ENCODE data around the gene STX12.
"Not testable (repeated sequence)": the region's sequence is repeated elsewhere in the genome, so short reads cannot be mapped to it uniquely, and the experiment has no call there.

The STX12 gene

GRCh38 chr1:27773826-27774445 is 917 bp downstream of the STX12 start:
- peak; percentile 22 for DNase-seq (ENCODE audit: low spot score)
- TF ChIP-seq, protein P1, sequence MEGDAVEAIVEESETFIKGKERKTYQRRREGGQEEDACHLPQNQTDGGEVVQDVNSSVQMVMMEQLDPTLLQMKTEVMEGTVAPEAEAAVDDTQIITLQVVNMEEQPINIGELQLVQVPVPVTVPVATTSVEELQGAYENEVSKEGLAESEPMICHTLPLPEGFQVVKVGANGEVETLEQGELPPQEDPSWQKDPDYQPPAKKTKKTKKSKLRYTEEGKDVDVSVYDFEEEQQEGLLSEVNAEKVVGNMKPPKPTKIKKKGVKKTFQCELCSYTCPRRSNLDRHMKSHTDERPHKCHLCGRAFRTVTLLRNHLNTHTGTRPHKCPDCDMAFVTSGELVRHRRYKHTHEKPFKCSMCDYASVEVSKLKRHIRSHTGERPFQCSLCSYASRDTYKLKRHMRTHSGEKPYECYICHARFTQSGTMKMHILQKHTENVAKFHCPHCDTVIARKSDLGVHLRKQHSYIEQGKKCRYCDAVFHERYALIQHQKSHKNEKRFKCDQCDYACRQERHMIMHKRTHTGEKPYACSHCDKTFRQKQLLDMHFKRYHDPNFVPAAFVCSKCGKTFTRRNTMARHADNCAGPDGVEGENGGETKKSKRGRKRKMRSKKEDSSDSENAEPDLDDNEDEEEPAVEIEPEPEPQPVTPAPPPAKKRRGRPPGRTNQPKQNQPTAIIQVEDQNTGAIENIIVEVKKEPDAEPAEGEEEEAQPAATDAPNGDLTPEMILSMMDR (IDR thresholded peaks at IDR 0.05; ENCODE audit: extremely low read depth, insufficient read depth, missing control alignments) = no peak
- in situ Hi-C loops (cut with MboI; ENCODE audit: low pct_unique_long_range_greater_than_20kb, low sequenced_read_pairs, unreplicated experiment) = no loop called here

GRCh38 chr1:27774654-27775053 is 1.6 kb downstream of the STX12 start:
- in situ Hi-C loops (cut with MboI; ENCODE audit: low pct_unique_long_range_greater_than_20kb, low sequenced_read_pairs, unreplicated experiment) = no loop called here
- DNase-seq (ENCODE audit: low spot score) = no peak
- TF ChIP-seq, protein P1 (IDR thresholded peaks at IDR 0.05; ENCODE audit: extremely low read depth, insufficient read depth, missing control alignments) = no peak

- DNase-seq (ENCODE audit: low spot score); in situ Hi-C loops (cut with MboI; ENCODE audit: low pct_unique_long_range_greater_than_20kb, low sequenced_read_pairs, unreplicated experiment): not testable (repeated sequence)
Observed at GRCh38 chr1:27775336-27775735, 2.3 kb downstream of the STX12 start.

DNA sequence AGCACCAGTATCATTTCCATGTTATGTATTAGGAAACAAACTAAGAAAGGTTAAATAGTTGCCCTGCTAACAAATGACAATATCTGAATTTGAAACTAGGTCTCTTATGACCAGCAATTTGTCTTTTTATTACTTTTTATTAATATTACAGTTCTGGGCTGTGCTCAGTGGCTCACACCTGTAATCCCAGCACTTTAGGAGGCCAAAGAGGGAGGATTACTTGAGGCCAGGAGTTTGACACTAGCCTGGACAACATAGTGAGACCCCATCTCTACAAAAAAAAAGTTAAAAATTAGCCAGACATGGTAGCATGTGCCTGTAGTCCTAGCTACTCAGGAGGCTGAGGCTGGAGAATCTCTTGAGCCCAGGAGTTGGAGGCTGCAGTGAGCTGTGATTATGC is 3.3 kb downstream of the STX12 start:
- DNase-seq (ENCODE audit: low spot score); in situ Hi-C loops (cut with MboI; ENCODE audit: low pct_unique_long_range_greater_than_20kb, low sequenced_read_pairs, unreplicated experiment): not testable (repeated sequence)

GRCh38 chr1:27778056-27778455 is 5.0 kb downstream of the STX12 start:
- TF ChIP-seq, protein P1 (IDR thresholded peaks at IDR 0.05; ENCODE audit: extremely low read depth, insufficient read depth, missing control alignments) = no peak
- in situ Hi-C loops (cut with MboI; ENCODE audit: low pct_unique_long_range_greater_than_20kb, low sequenced_read_pairs, unreplicated experiment) = no loop called here
- no peak for DNase-seq (ENCODE audit: low spot score)

GRCh38 chr1:27779122-27779521 is 6.1 kb downstream of the STX12 start:
- DNase-seq (ENCODE audit: low spot score) = no peak

GRCh38 chr1:27782950-27783349 is 9.9 kb downstream of the STX12 start:
- DNase-seq (ENCODE audit: low spot score) = no peak
- TF ChIP-seq, protein P1 (IDR thresholded peaks at IDR 0.05; ENCODE audit: extremely low read depth, insufficient read depth, missing control alignments) = no peak
- in situ Hi-C loops (cut with MboI; ENCODE audit: low pct_unique_long_range_greater_than_20kb, low sequenced_read_pairs, unreplicated experiment) = no loop called here

More at GRCh38 chr1:27779122-27779521, 6.1 kb downstream of the STX12 start:
- TF ChIP-seq, protein P1 (IDR thresholded peaks at IDR 0.05; ENCODE audit: extremely low read depth, insufficient read depth, missing control alignments) = no peak
- in situ Hi-C loops (cut with MboI; ENCODE audit: low pct_unique_long_range_greater_than_20kb, low sequenced_read_pairs, unreplicated experiment) = no loop called here

- in situ Hi-C loops (cut with MboI; ENCODE audit: low pct_unique_long_range_greater_than_20kb, low sequenced_read_pairs, unreplicated experiment) = no loop called here
- DNase-seq (ENCODE audit: low spot score) = no peak
- TF ChIP-seq, protein P1 (IDR thresholded peaks at IDR 0.05; ENCODE audit: extremely low read depth, insufficient read depth, missing control alignments) = no peak
Observed at GRCh38 chr1:27784700-27785099, 11.7 kb downstream of the STX12 start.
